ENCODE data around the gene KCMF1. TPM values are rescaled to one million over a fixed set of nuclear protein-coding genes. Genes with fewer than 3 reads are reported as not detected.

The KCMF1 gene
- total and polyA plus RNA-seq, 4 donors, result 10.5 to 45.4 (median 23.1) TPM

- no peak for DNase-seq (ENCODE audit: low spot score)
- Histone ChIP-seq H3K4me1 (ENCODE audit: control insufficient read depth in 4 of 4, insufficient read depth in 4 of 4, low read length in 3 of 4) (no peaks in the 10 kb centered on the region), H3K27ac (ENCODE audit: low read depth in 1 of 2, low read length in 2 of 2) (no peak overlapping the region), H3K36me3 (ENCODE audit: control insufficient read depth in 4 of 4, insufficient read depth in 3 of 4, low read depth in 1 of 4, low read length in 3 of 4) (no peaks in the 10 kb centered on the region), H3K4me3 (ENCODE audit: low read depth in 1 of 3, low read length in 3 of 3) (no peak overlapping the region), H3K27me3 (ENCODE audit: control insufficient read depth in 4 of 4, insufficient read depth in 4 of 4, low read length in 3 of 4) (no peaks in the 10 kb centered on the region), H3K9me3 (ENCODE audit: control insufficient read depth in 4 of 4, low read length in 3 of 4) (no peaks in the 10 kb centered on the region), H3K9ac (ENCODE audit: low read depth in 1 of 2, low read length in 2 of 2) (no peak overlapping the region)
- 91% methylated on average over 12 of the region's 12 CpGs for WGBS
- TF ChIP-seq RAD21 (IDR thresholded peaks at IDR 0.05) (no peak), HNF4G (IDR thresholded peaks at IDR 0.05) (no peak), NR2F2 (IDR thresholded peaks at IDR 0.05) (no peak), YY1 (IDR thresholded peaks at IDR 0.05) (no peak), ATF3 (IDR thresholded peaks at IDR 0.05) (no peak), RXRA (IDR thresholded peaks at IDR 0.05) (no peak), CTCF (IDR thresholded peaks at IDR 0.05; ENCODE audit: low read depth, low read length, missing input control) (no peak), GABPA (IDR thresholded peaks at IDR 0.05 in 1 of 2, conservative IDR thresholded peaks at IDR 0.05 in 1 of 2) (no peak), JUND (IDR thresholded peaks at IDR 0.05) (no peak), FOXA2 (IDR thresholded peaks at IDR 0.05) (no peak), FOXA1 (IDR thresholded peaks at IDR 0.05) (no peak), SP1 (IDR thresholded peaks at IDR 0.05) (no peak), EGR1 (IDR thresholded peaks at IDR 0.05; ENCODE audit: low read depth in 2 of 2) (no peak), MAX (IDR thresholded peaks at IDR 0.05) (no peak), TAF1 (conservative IDR thresholded peaks at IDR 0.05) (no peak), HNF4A (conservative IDR thresholded peaks at IDR 0.05) (no peak)
- TF ChIP-seq, protein P1, sequence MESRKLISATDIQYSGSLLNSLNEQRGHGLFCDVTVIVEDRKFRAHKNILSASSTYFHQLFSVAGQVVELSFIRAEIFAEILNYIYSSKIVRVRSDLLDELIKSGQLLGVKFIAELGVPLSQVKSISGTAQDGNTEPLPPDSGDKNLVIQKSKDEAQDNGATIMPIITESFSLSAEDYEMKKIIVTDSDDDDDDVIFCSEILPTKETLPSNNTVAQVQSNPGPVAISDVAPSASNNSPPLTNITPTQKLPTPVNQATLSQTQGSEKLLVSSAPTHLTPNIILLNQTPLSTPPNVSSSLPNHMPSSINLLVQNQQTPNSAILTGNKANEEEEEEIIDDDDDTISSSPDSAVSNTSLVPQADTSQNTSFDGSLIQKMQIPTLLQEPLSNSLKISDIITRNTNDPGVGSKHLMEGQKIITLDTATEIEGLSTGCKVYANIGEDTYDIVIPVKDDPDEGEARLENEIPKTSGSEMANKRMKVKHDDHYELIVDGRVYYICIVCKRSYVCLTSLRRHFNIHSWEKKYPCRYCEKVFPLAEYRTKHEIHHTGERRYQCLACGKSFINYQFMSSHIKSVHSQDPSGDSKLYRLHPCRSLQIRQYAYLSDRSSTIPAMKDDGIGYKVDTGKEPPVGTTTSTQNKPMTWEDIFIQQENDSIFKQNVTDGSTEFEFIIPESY (IDR thresholded peaks at IDR 0.05), result no peak
These were observed 14.3 kb upstream of the KCMF1 start for GRCh38 chr2:84956334-84957297.

DNA sequence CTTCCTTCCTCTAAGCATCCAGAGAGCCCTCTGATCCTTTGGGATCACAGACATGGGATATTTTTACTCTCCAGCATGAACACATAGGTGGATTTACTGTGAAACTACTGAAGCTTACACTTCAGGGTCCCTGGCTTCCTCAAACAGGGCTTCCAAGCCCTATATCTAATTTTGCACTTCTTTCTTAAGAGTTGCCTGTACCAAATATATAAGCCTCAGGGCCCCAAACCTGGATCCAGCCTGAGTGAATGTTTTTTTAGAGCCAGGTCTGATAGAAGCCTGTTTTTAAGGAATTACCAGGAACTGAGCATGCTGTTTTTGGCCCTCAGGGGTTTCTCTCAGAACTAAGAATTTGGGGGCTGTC is 13.2 kb upstream of the KCMF1 start:
- no peak for DNase-seq (ENCODE audit: low spot score)
- H3K27me3 ChIP-seq (ENCODE audit: control insufficient read depth in 4 of 4, insufficient read depth in 4 of 4, low read length in 3 of 4), result no peaks in the 10 kb centered on the region
- no peaks in the 10 kb centered on the region for H3K36me3 ChIP-seq (ENCODE audit: control insufficient read depth in 4 of 4, insufficient read depth in 3 of 4, low read depth in 1 of 4, low read length in 3 of 4)
- H3K9me3 ChIP-seq (ENCODE audit: control insufficient read depth in 4 of 4, low read length in 3 of 4), result no peaks in the 10 kb centered on the region
- H3K4me3 ChIP-seq (ENCODE audit: low read depth in 1 of 3, low read length in 3 of 3), result no peak overlapping the region
- H3K4me1 ChIP-seq (ENCODE audit: control insufficient read depth in 4 of 4, insufficient read depth in 4 of 4, low read length in 3 of 4), result peaks cover 0 to 1% (median 0%) of the 10 kb centered on the region in 4 donors
- no peak overlapping the region for H3K27ac ChIP-seq (ENCODE audit: low read depth in 1 of 2, low read length in 2 of 2)
- TF ChIP-seq, protein P1 (IDR thresholded peaks at IDR 0.05), result no peak
- no peak for TF ChIP-seq FOXA1 (IDR thresholded peaks at IDR 0.05)
- TF ChIP-seq ATF3 (IDR thresholded peaks at IDR 0.05), result no peak
- TF ChIP-seq MAX (IDR thresholded peaks at IDR 0.05), result no peak
- TF ChIP-seq GABPA (IDR thresholded peaks at IDR 0.05 in 1 of 2, conservative IDR thresholded peaks at IDR 0.05 in 1 of 2), result no peak
- TF ChIP-seq EGR1 (IDR thresholded peaks at IDR 0.05; ENCODE audit: low read depth in 2 of 2), result no peak
- TF ChIP-seq, protein P2, sequence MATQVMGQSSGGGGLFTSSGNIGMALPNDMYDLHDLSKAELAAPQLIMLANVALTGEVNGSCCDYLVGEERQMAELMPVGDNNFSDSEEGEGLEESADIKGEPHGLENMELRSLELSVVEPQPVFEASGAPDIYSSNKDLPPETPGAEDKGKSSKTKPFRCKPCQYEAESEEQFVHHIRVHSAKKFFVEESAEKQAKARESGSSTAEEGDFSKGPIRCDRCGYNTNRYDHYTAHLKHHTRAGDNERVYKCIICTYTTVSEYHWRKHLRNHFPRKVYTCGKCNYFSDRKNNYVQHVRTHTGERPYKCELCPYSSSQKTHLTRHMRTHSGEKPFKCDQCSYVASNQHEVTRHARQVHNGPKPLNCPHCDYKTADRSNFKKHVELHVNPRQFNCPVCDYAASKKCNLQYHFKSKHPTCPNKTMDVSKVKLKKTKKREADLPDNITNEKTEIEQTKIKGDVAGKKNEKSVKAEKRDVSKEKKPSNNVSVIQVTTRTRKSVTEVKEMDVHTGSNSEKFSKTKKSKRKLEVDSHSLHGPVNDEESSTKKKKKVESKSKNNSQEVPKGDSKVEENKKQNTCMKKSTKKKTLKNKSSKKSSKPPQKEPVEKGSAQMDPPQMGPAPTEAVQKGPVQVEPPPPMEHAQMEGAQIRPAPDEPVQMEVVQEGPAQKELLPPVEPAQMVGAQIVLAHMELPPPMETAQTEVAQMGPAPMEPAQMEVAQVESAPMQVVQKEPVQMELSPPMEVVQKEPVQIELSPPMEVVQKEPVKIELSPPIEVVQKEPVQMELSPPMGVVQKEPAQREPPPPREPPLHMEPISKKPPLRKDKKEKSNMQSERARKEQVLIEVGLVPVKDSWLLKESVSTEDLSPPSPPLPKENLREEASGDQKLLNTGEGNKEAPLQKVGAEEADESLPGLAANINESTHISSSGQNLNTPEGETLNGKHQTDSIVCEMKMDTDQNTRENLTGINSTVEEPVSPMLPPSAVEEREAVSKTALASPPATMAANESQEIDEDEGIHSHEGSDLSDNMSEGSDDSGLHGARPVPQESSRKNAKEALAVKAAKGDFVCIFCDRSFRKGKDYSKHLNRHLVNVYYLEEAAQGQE (IDR thresholded peaks at IDR 0.05), result no peak
- TF ChIP-seq SP1 (IDR thresholded peaks at IDR 0.05), result no peak
- TF ChIP-seq RXRA (IDR thresholded peaks at IDR 0.05), result no peak
- no peak for TF ChIP-seq HNF4G (IDR thresholded peaks at IDR 0.05)
- TF ChIP-seq HNF4A (conservative IDR thresholded peaks at IDR 0.05), result no peak
- TF ChIP-seq YY1 (IDR thresholded peaks at IDR 0.05), result no peak
- TF ChIP-seq TAF1 (conservative IDR thresholded peaks at IDR 0.05), result no peak
- no peak for TF ChIP-seq NR2F2 (IDR thresholded peaks at IDR 0.05)
- no peak for TF ChIP-seq RAD21 (IDR thresholded peaks at IDR 0.05)
- TF ChIP-seq FOXA2 (IDR thresholded peaks at IDR 0.05), result no peak
- no peak overlapping the region for H3K9ac ChIP-seq (ENCODE audit: low read depth in 1 of 2, low read length in 2 of 2)
